ENCODE results near the gene ZBTB8B.

GRCh38 chr1:32470991-32471694, 6.3 kb downstream of the ZBTB8B start:
- TF ChIP-seq POLR2AphosphoS5 (IDR thresholded peaks at IDR 0.05; ENCODE audit: low read depth, low read length) (no peak), FOXP2 (optimal IDR thresholded peaks at IDR 0.05; ENCODE audit: borderline replicate concordance, extremely low read depth, extremely low read length, insufficient read depth) (no peak)
